H1 (cell line): Measurements from ENCODE around the gene SYT14. TPM values are rescaled to one million over a fixed set of nuclear protein-coding genes. Genes with fewer than 3 reads are reported as not detected.

Experiments used
- CTCF ChIA-PET: fragments of 300-600 bp; sonication (Branson Sonifier 250); formaldehyde crosslinking; loops from one replicate; lab custom pipeline; 2021; ENCODE audit not compliant: partially characterized antibody; lab: Charles Lee
- POLR2A ChIA-PET: fragments of 300-600 bp; sonication (Branson Sonifier 250); formaldehyde crosslinking; loops from one replicate; lab custom pipeline; 2021; ENCODE audit warnings: inconsistent platforms; ENCODE audit not compliant: partially characterized antibody; lab: Charles Lee
- DNase-seq, 2 experiments: peaks; one replicate each; pipeline versions ENCODE4 v3.0.0 to v3.0.0-alpha.2; 2010 to 2022; ENCODE audit warnings: low spot score in 2 of 2, low read depth in 1 of 2, mixed read lengths in 1 of 2
- FAIRE-seq: peaks from 2 replicates; lab custom pipeline; 2011; peaks lifted over from hg19 to GRCh38; lab: Jason Lieb, UNC
- H2AFZ ChIP-seq: 2 replicates; pipeline ENCODE4 v1.8.1; 2012; ENCODE audit warnings: low read length, inconsistent platforms
- H2AK5ac ChIP-seq: 2 replicates; pipeline ENCODE4 v1.6.1; 2013; ENCODE audit warnings: low read depth, low read length
- H2BK120ac ChIP-seq: replicated peaks from 2 replicates; pipeline ENCODE3; 2013; ENCODE audit warnings: low read depth, low read length, inconsistent platforms
- H2BK12ac ChIP-seq: 2 replicates; pipeline ENCODE4 v1.6.1; 2013; ENCODE audit warnings: low read depth, low read length
- H2BK15ac ChIP-seq: 2 replicates; pipeline ENCODE4 v1.6.1; 2013; ENCODE audit warnings: low read length
- H2BK20ac ChIP-seq: 2 replicates; pipeline ENCODE4 v1.6.1; 2013; ENCODE audit warnings: low read length
- H2BK5ac ChIP-seq: 2 replicates; pipeline ENCODE4 v1.6.1; 2013; ENCODE audit warnings: low read depth, low read length
- H3K14ac ChIP-seq: 2 replicates; pipeline ENCODE4 v1.6.1; 2013; ENCODE audit warnings: inconsistent platforms; ENCODE audit not compliant: insufficient read length
- H3K18ac ChIP-seq: 2 replicates; pipeline ENCODE4 v1.6.1; 2013; ENCODE audit warnings: low read length; ENCODE audit errors: extremely low read depth
- H3K23ac ChIP-seq: 2 replicates; pipeline ENCODE4 v1.6.1; 2013; ENCODE audit warnings: inconsistent platforms; ENCODE audit not compliant: insufficient read length
- H3K23me2 ChIP-seq: 2 replicates; pipeline ENCODE4 v1.6.1; 2013; ENCODE audit warnings: low read depth, low read length
- H3K27ac ChIP-seq: 2 replicates; pipeline ENCODE4 v1.6.1; 2011; ENCODE audit warnings: low read depth, low read length, inconsistent platforms
- H3K27me3 ChIP-seq, 4 experiments: replicated peaks in 1 of 4; 1 replicate in 1 of 4; 2 replicates in 3 of 4; pipeline versions ENCODE4 v1.6.1 to v1.8.1; 2011 to 2013; ENCODE audit warnings: low read length in 3 of 4, mild to moderate bottlenecking in 3 of 4, inconsistent platforms in 2 of 4, mixed read lengths in 2 of 4, moderate library complexity in 1 of 4; ENCODE audit not compliant: control insufficient read depth in 3 of 4, insufficient read depth in 3 of 4; ENCODE audit errors: extremely low read depth in 1 of 4
- H3K36me3 ChIP-seq, 4 experiments: 2 replicates each; pipeline versions ENCODE4 v1.6.1 to v1.8.1; 2011 to 2013; ENCODE audit warnings: mild to moderate bottlenecking in 4 of 4, low read length in 3 of 4, moderate library complexity in 2 of 4, control low read depth in 1 of 4, inconsistent platforms in 1 of 4; ENCODE audit not compliant: insufficient read depth in 4 of 4, control insufficient read depth in 2 of 4
- H3K4ac ChIP-seq: replicated peaks from 2 replicates; pipeline ENCODE3; 2013; ENCODE audit warnings: low read length, low read depth, mixed read lengths, inconsistent platforms; ENCODE audit not compliant: insufficient read length
- H3K4me1 ChIP-seq, 4 experiments: replicated peaks in 1 of 4; 1 replicate in 1 of 4; 2 replicates in 3 of 4; pipeline versions ENCODE4 v1.6.1 to v1.8.1; 2011 to 2013; ENCODE audit warnings: low read length in 3 of 4, inconsistent platforms in 2 of 4, mixed read lengths in 1 of 4; ENCODE audit not compliant: insufficient read depth in 4 of 4, control insufficient read depth in 3 of 4
- H3K4me2 ChIP-seq, 2 experiments: 2 replicates each; pipeline versions ENCODE4 v1.6.1 to v1.8.1; 2011 to 2013; ENCODE audit warnings: low read depth in 2 of 2, low read length in 2 of 2, control low read depth in 1 of 2, inconsistent platforms in 1 of 2, mild to moderate bottlenecking in 1 of 2; ENCODE audit not compliant: insufficient read depth in 1 of 2
- H3K4me3 ChIP-seq, 4 experiments: fragments of 200-600, 300-600 bp in 1 of 4; sonication (generic), shearing (Covaris generic), sonication (Bioruptor Twin) in 1 of 4; 2 replicates each; pipeline versions ENCODE4 v1.5.1 to v1.8.1; 2011 to 2016; ENCODE audit warnings: low read length in 4 of 4, low read depth in 3 of 4, control low read depth in 2 of 4, inconsistent platforms in 2 of 4, mild to moderate bottlenecking in 2 of 4, mixed read lengths in 1 of 4, moderate library complexity in 1 of 4; ENCODE audit not compliant: insufficient read depth in 2 of 4; ENCODE audit errors: extremely low read depth in 1 of 4
- H3K56ac ChIP-seq: replicated peaks from 2 replicates; pipeline ENCODE3; 2013; ENCODE audit warnings: low read depth, mild to moderate bottlenecking, mixed read lengths, low read length, inconsistent platforms; ENCODE audit not compliant: insufficient read length
- H3K79me1 ChIP-seq: 2 replicates; pipeline ENCODE4 v1.6.1; 2013; ENCODE audit warnings: low read depth, low read length, control low read depth
- H3K79me2 ChIP-seq, 2 experiments: 2 replicates each; pipeline versions ENCODE4 v1.6.1 to v1.8.1; 2012 to 2013; ENCODE audit warnings: low read length in 2 of 2, mild to moderate bottlenecking in 2 of 2, inconsistent platforms in 1 of 2; ENCODE audit not compliant: insufficient read depth in 2 of 2, control insufficient read depth in 1 of 2
- H3K9ac ChIP-seq, 4 experiments: replicated peaks in 1 of 4; 1 replicate in 1 of 4; 2 replicates in 3 of 4; pipeline versions ENCODE4 v1.6.1 to v1.8.1; 2011 to 2013; ENCODE audit warnings: low read depth in 3 of 4, low read length in 3 of 4, control low read depth in 2 of 4, mild to moderate bottlenecking in 2 of 4, moderate library complexity in 2 of 4, inconsistent platforms in 1 of 4; ENCODE audit errors: extremely low read depth in 1 of 4
- H3K9me3 ChIP-seq, 2 experiments: 2 replicates each; pipeline versions ENCODE4 v1.6.1 to v1.8.1; 2012 to 2013; ENCODE audit warnings: mild to moderate bottlenecking in 2 of 2, moderate library complexity in 2 of 2, control low read depth in 1 of 2, inconsistent platforms in 1 of 2, low read depth in 1 of 2, low read length in 1 of 2, mixed read lengths in 1 of 2; ENCODE audit not compliant: insufficient read depth in 2 of 2
- H4K20me1 ChIP-seq, 2 experiments: replicated peaks in 1 of 2; 2 replicates each; pipeline versions ENCODE3 to v1.8.1; 2011 to 2013; ENCODE audit warnings: inconsistent platforms in 2 of 2, low read length in 2 of 2, mild to moderate bottlenecking in 1 of 2; ENCODE audit not compliant: insufficient read depth in 2 of 2, control insufficient read depth in 1 of 2
- H4K5ac ChIP-seq: 2 replicates; pipeline ENCODE4 v1.6.1; 2013; ENCODE audit warnings: low read length, low read depth, mixed read lengths, inconsistent platforms; ENCODE audit not compliant: insufficient read length
- H4K8ac ChIP-seq: 2 replicates; pipeline ENCODE4 v1.8.0; 2013; ENCODE audit warnings: mild to moderate bottlenecking, moderate library complexity, low read length, inconsistent platforms; ENCODE audit not compliant: insufficient read depth; ENCODE audit errors: extremely low read depth
- H4K91ac ChIP-seq: replicated peaks from 2 replicates; pipeline ENCODE3; 2013; ENCODE audit warnings: low read length, mixed read lengths, inconsistent platforms; ENCODE audit not compliant: insufficient read length
- BACH1 ChIP-seq: IDR thresholded peaks from 2 replicates; pipeline ENCODE4 v1.6.1; 2012; ENCODE audit warnings: low read length, improper control_type of control experiment
- CBX8 ChIP-seq: fragments of 300-800, 300-1000 bp; sonication (generic); IDR thresholded peaks from 2 replicates; pipeline ENCODE4 v1.7.1; 2016; ENCODE audit warnings: low read depth, low read length, borderline replicate concordance
- CHD2 ChIP-seq: IDR thresholded peaks from 2 replicates; pipeline ENCODE4 v1.6.1; 2012; ENCODE audit warnings: low read length, improper control_type of control experiment
- EGR1 ChIP-seq: IDR thresholded peaks from 2 replicates; pipeline ENCODE4 v1.6.1; 2011; ENCODE audit warnings: low read depth, low read length, borderline replicate concordance
- JUND ChIP-seq: IDR thresholded peaks from 2 replicates; pipeline ENCODE4 v1.6.1; 2011; ENCODE audit warnings: mild to moderate bottlenecking, improper control_type of control experiment, low read length
- KDM4A ChIP-seq: IDR thresholded peaks from one replicate; pipeline ENCODE4 v1.7.1; 2012; ENCODE audit warnings: low read depth, mild to moderate bottlenecking, moderate library complexity, low read length, inconsistent platforms; ENCODE audit not compliant: severe bottlenecking
- POLR2A ChIP-seq, 2 experiments: IDR thresholded peaks; 1 replicate in 1 of 2; 2 replicates in 1 of 2; pipeline ENCODE4 v1.6.1; 2011; ENCODE audit warnings: low read depth in 2 of 2, low read length in 2 of 2, mild to moderate bottlenecking in 2 of 2; ENCODE audit errors: control extremely low read depth in 1 of 2
- RAD21 ChIP-seq, 2 experiments: IDR thresholded peaks in 1 of 2; conservative IDR thresholded peaks in 1 of 2; 2 replicates each; pipeline ENCODE4 v1.6.1; 2011; ENCODE audit warnings: low read depth in 2 of 2, low read length in 2 of 2, improper control_type of control experiment in 1 of 2, inconsistent platforms in 1 of 2, mild to moderate bottlenecking in 1 of 2, moderate library complexity in 1 of 2
- YY1 ChIP-seq: IDR thresholded peaks from 2 replicates; pipeline ENCODE4 v1.6.1; 2011; ENCODE audit warnings: low read depth, mild to moderate bottlenecking, low read length
- WGBS, 2 experiments: shearing (Covaris generic) in 1 of 2; methylation state at CpG; one replicate each; pipeline versions ENCODE4 v1.1.6 to v1.1.7; 2013 to 2015; ENCODE audit warnings: low lambda C conversion rate in 2 of 2, mixed read lengths in 2 of 2, inconsistent platforms in 1 of 2, low coverage in 1 of 2, missing lambda C conversion rate in 1 of 2; ENCODE audit not compliant: insufficient replicate concordance in 2 of 2, insufficient coverage in 1 of 2, insufficient read length in 1 of 2; ENCODE audit errors: extremely low coverage in 1 of 2, missing lambda C conversion rate in 1 of 2; 5-methylcytosine and 5-hydroxymethylcytosine counted together
- polyA plus RNA-seq, 7 experiments: library from polyadenylated mRNA; depleted of rRNA in 3 of 7; stranded (reverse) in 5 of 7; unstranded in 2 of 7; fragments of >200 nt in 5 of 7; fragments of 200-250 nt in 2 of 7; gene quantifications; 1 replicate in 5 of 7; 2 replicates in 1 of 7; 4 replicates in 1 of 7; pipeline versions ENCODE4 v1.2.1 to v1.2.3, GENCODE V29; 2011 to 2013; ENCODE audit warnings: missing spikeins in 2 of 7, mixed read lengths in 2 of 7
- total RNA-seq: library from RNA; stranded (reverse); fragmentation: NEBNext Ultra II Directional; extraction: Animal tissue kit (Norgen Biotek cat#: 25700); gene quantifications from 2 replicates; pipeline ENCODE4 v1.2.1, GENCODE V29; 2021

Gene SYT14
- total and polyA plus RNA-seq, 2 of the 8 experiments (the other 6 are each of a cell fraction or from before 2014, with no cell fraction given), result 2.3 to 18.4 TPM

DNA sequence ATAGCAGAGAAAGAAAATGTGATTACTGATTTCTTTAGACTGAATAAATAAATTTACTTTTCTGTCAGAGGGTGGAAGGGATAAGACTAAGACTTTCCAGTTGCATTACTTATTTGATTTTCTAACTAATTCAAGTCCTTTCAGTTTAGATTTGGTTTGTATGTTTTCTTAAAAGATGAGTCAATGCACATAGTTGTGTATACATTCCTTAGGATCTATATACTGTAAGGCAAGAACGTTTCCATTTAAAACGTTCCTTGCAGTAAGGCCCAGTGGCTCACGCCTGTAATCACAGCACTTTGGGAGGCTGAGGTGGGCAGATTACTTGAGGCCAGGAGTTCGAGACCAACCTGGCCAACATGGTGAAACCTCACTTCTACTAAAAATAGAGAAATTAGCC is 280.0 kb downstream of the SYT14 start:
- Histone ChIP-seq H3K9me3 (no peaks in the 10 kb centered on the region), H2BK12ac (no peak overlapping the region), H3K79me2 (no peaks in the 10 kb centered on the region), H4K91ac (no peak overlapping the region), H3K27ac (no peak overlapping the region), H3K79me1 (no peaks in the 10 kb centered on the region), H3K4me1 (peaks cover 0 to 3% (median 1%) of the 10 kb centered on the region in 4 experiments; a peak in 1 of 7 replicates), H3K4me3 (no peak overlapping the region), H2BK120ac (no peak overlapping the region), H3K18ac (no peak overlapping the region), H2AK5ac (no peak overlapping the region), H4K8ac (no peak overlapping the region), H2BK5ac (no peak overlapping the region), H3K4me2 (no peak overlapping the region), H2BK15ac (no peak overlapping the region), H3K56ac (no peak overlapping the region), H3K36me3 (no peaks in the 10 kb centered on the region), H2BK20ac (no peak overlapping the region), H3K14ac (no peak overlapping the region), H4K5ac (no peak overlapping the region), H2AFZ (no peak overlapping the region), H3K27me3 (no peaks in the 10 kb centered on the region; a peak in 1 of 7 replicates), H3K23me2 (no peaks in the 10 kb centered on the region), H3K9ac (no peak overlapping the region), H3K4ac (no peak overlapping the region), H4K20me1 (no peaks in the 10 kb centered on the region), H3K23ac (no peak overlapping the region)
- TF ChIP-seq KDM4A, result no peak
- no peak for TF ChIP-seq POLR2A (IDR thresholded peaks at IDR 0.05; ENCODE audit: control extremely low read depth in 1 of 2, low read depth in 2 of 2, low read length in 2 of 2)
- no peak for TF ChIP-seq YY1
- no peak for TF ChIP-seq CBX8
- TF ChIP-seq CHD2, result no peak
- no peak for TF ChIP-seq EGR1
- TF ChIP-seq JUND, result no peak
- TF ChIP-seq RAD21 (IDR thresholded peaks at IDR 0.05 in 1 of 2, conservative IDR thresholded peaks at IDR 0.05 in 1 of 2; ENCODE audit: low read depth in 2 of 2, low read length in 2 of 2), result no peak
- TF ChIP-seq BACH1, result no peak
- no peak for FAIRE-seq
- ChIA-PET CTCF (no interaction called here), POLR2A (no interaction called here)
- WGBS, 2 experiments, result 93% methylated on average over 4 of the region's 4 CpGs; no CpG with 5 or more reads in 1 of the 2 experiments
- no peak for DNase-seq
